ENCODE results near the gene TSC2.
"Not testable (repeated sequence)": the region's sequence is repeated elsewhere in the genome, so short reads cannot be mapped to it uniquely, and the experiment has no call there.

Gene TSC2

GRCh38 chr16:2117960-2118722 is 70.4 kb downstream of the TSC2 start:
- H3K9me3 ChIP-seq (replicated peaks in 1 of 2; ENCODE audit: control insufficient read depth in 2 of 2, insufficient read depth in 1 of 2, low read depth in 1 of 2, low read length in 2 of 2); H2BK15ac ChIP-seq (ENCODE audit: low read length); H3K79me1 ChIP-seq (ENCODE audit: low read depth, low read length); DNase-seq (ENCODE audit: low spot score); H2AFZ ChIP-seq (ENCODE audit: low read length); H3K9ac ChIP-seq (ENCODE audit: low read depth, low read length, poor library complexity); H3K4me1 ChIP-seq (ENCODE audit: control insufficient read depth in 2 of 2, insufficient read depth in 1 of 2, low read depth in 1 of 2, low read length in 2 of 2); H3K18ac ChIP-seq (ENCODE audit: low read length); H2BK5ac ChIP-seq (ENCODE audit: low read length); H2BK120ac ChIP-seq (ENCODE audit: low read depth, low read length); H3K36me3 ChIP-seq (replicated peaks in 1 of 2; ENCODE audit: control insufficient read depth in 2 of 2, insufficient read depth in 2 of 2, low read length in 2 of 2); H3K27me3 ChIP-seq (ENCODE audit: control insufficient read depth in 3 of 3, insufficient read depth in 3 of 3, low read depth in 1 of 3, low read length in 3 of 3); H3K4ac ChIP-seq (ENCODE audit: low read length); H2AK5ac ChIP-seq (ENCODE audit: low read depth, low read length); H3K14ac ChIP-seq (ENCODE audit: low read length); H3K4me2 ChIP-seq (ENCODE audit: insufficient read depth, low read length, poor library complexity, severe bottlenecking); H3K4me3 ChIP-seq (ENCODE audit: low read length in 2 of 2); H3K27ac ChIP-seq (replicated peaks; ENCODE audit: low read length); H3K23ac ChIP-seq (ENCODE audit: low read depth, low read length, poor library complexity); H2BK12ac ChIP-seq (ENCODE audit: low read length); H4K8ac ChIP-seq (ENCODE audit: low read depth, low read length); H4K91ac ChIP-seq (ENCODE audit: low read depth, low read length, poor library complexity): not testable (repeated sequence)
- no CpG with 5 or more reads among the region's 35 CpGs for WGBS, 2 donors (ENCODE audit: extremely low coverage in 2 of 2, insufficient read length in 2 of 2, insufficient replicate concordance in 1 of 2)

DNA sequence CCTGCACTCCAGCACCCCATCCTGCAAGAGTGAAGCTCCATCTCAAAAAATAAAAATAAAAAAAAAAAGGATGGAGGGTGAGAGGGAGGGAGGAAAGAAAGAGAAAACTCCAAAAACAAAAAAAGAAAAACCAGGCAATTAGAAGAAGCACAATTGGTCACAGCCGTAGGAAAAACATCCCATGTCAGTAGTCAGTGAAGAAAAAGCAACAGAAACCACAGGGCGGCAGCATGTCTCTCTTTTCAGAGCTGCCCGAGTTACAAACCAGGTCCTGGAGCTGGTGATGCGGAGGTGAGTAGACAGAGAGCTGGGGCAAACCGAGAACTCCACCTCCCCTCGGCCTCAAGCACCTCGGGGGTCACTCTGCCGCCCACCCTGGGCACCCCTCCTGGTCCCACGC is 73.5 kb downstream of the TSC2 start:
- not testable (repeated sequence) for H3K14ac ChIP-seq (ENCODE audit: low read length); H4K8ac ChIP-seq (ENCODE audit: low read depth, low read length); H2BK12ac ChIP-seq (ENCODE audit: low read length); H2AFZ ChIP-seq (ENCODE audit: low read length); H3K9me3 ChIP-seq (replicated peaks in 1 of 2; ENCODE audit: control insufficient read depth in 2 of 2, insufficient read depth in 1 of 2, low read depth in 1 of 2, low read length in 2 of 2); H2AK5ac ChIP-seq (ENCODE audit: low read depth, low read length); H3K18ac ChIP-seq (ENCODE audit: low read length); H3K4ac ChIP-seq (ENCODE audit: low read length); H2BK120ac ChIP-seq (ENCODE audit: low read depth, low read length); H3K79me1 ChIP-seq (ENCODE audit: low read depth, low read length); H3K4me2 ChIP-seq (ENCODE audit: insufficient read depth, low read length, poor library complexity, severe bottlenecking); H3K4me3 ChIP-seq (ENCODE audit: low read length in 2 of 2); H3K27me3 ChIP-seq (ENCODE audit: control insufficient read depth in 3 of 3, insufficient read depth in 3 of 3, low read depth in 1 of 3, low read length in 3 of 3); H2BK15ac ChIP-seq (ENCODE audit: low read length); DNase-seq (ENCODE audit: low spot score); H2BK5ac ChIP-seq (ENCODE audit: low read length); H3K9ac ChIP-seq (ENCODE audit: low read depth, low read length, poor library complexity); H3K36me3 ChIP-seq (replicated peaks in 1 of 2; ENCODE audit: control insufficient read depth in 2 of 2, insufficient read depth in 2 of 2, low read length in 2 of 2); H3K23ac ChIP-seq (ENCODE audit: low read depth, low read length, poor library complexity); H4K91ac ChIP-seq (ENCODE audit: low read depth, low read length, poor library complexity); H3K27ac ChIP-seq (replicated peaks; ENCODE audit: low read length)
- WGBS, 2 donors (ENCODE audit: extremely low coverage in 2 of 2, insufficient read length in 2 of 2, insufficient replicate concordance in 1 of 2), result no CpG with 5 or more reads among the region's 9 CpGs
- H3K4me1 ChIP-seq (ENCODE audit: control insufficient read depth in 2 of 2, insufficient read depth in 1 of 2, low read depth in 1 of 2, low read length in 2 of 2), result peaks cover 7 to 11% of the 10 kb centered on the region in 2 donors

DNA sequence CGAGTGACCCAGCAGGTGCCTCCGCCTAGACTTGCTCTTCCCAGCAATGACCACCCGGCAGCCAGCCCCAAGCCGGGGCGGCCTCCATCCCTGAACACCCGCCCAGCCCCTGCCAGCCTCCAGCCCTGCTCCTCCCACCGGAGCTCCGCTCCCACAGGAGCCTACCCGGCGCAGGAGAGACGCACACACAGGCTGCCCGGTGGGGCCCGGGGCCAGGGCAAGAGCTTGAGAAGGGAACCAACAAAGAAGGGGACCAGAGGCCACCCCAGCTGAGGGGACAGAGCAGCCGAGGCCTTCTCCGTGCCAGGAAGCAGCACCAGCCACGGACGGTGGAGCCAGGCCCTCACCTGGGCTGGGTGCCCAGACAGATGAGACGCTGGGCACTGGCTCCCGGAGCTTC is 74.1 kb downstream of the TSC2 start:
- H3K9ac ChIP-seq (ENCODE audit: low read depth, low read length, poor library complexity), result no peak overlapping the region
- H3K4me2 ChIP-seq (ENCODE audit: insufficient read depth, low read length, poor library complexity, severe bottlenecking), result no peak overlapping the region
- H3K36me3 ChIP-seq (replicated peaks in 1 of 2; ENCODE audit: control insufficient read depth in 2 of 2, insufficient read depth in 2 of 2, low read length in 2 of 2), result no peaks in the 10 kb centered on the region
- H3K27me3 ChIP-seq (ENCODE audit: control insufficient read depth in 3 of 3, insufficient read depth in 3 of 3, low read depth in 1 of 3, low read length in 3 of 3), result no peaks in the 10 kb centered on the region
- no peak overlapping the region for H4K8ac ChIP-seq (ENCODE audit: low read depth, low read length)
- H3K14ac ChIP-seq (ENCODE audit: low read length), result peak overlapping the region; percentile 21
- H3K4ac ChIP-seq (ENCODE audit: low read length), result no peak overlapping the region
- no peak overlapping the region for H2AFZ ChIP-seq (ENCODE audit: low read length)
- H4K91ac ChIP-seq (ENCODE audit: low read depth, low read length, poor library complexity), result no peak overlapping the region
- H2BK5ac ChIP-seq (ENCODE audit: low read length), result no peak overlapping the region
- no peak overlapping the region for H2BK120ac ChIP-seq (ENCODE audit: low read depth, low read length)
- no peak for DNase-seq (ENCODE audit: low spot score)
- no peaks in the 10 kb centered on the region for H3K9me3 ChIP-seq (replicated peaks in 1 of 2; ENCODE audit: control insufficient read depth in 2 of 2, insufficient read depth in 1 of 2, low read depth in 1 of 2, low read length in 2 of 2)
- peaks cover 6% of the 10 kb centered on the region for H3K79me1 ChIP-seq (ENCODE audit: low read depth, low read length)
- peaks cover 7 to 11% of the 10 kb centered on the region in 2 donors for H3K4me1 ChIP-seq (ENCODE audit: control insufficient read depth in 2 of 2, insufficient read depth in 1 of 2, low read depth in 1 of 2, low read length in 2 of 2)
- H3K18ac ChIP-seq (ENCODE audit: low read length), result no peak overlapping the region
- H2AK5ac ChIP-seq (ENCODE audit: low read depth, low read length), result no peak overlapping the region
- H3K27ac ChIP-seq (replicated peaks; ENCODE audit: low read length), result no peak overlapping the region
- no CpG with 5 or more reads among the region's 19 CpGs for WGBS, 2 donors (ENCODE audit: extremely low coverage in 2 of 2, insufficient read length in 2 of 2, insufficient replicate concordance in 1 of 2)
- no peak overlapping the region for H2BK15ac ChIP-seq (ENCODE audit: low read length)
- no peak overlapping the region for H3K4me3 ChIP-seq (ENCODE audit: low read length in 2 of 2)
- H2BK12ac ChIP-seq (ENCODE audit: low read length), result no peak overlapping the region
- no peak overlapping the region for H3K23ac ChIP-seq (ENCODE audit: low read depth, low read length, poor library complexity)

- no peaks in the 10 kb centered on the region for H3K9me3 ChIP-seq (replicated peaks in 1 of 2; ENCODE audit: control insufficient read depth in 2 of 2, insufficient read depth in 1 of 2, low read depth in 1 of 2, low read length in 2 of 2)
- peak overlapping the region; percentile 64 for H4K91ac ChIP-seq (ENCODE audit: low read depth, low read length, poor library complexity)
- H3K4ac ChIP-seq (ENCODE audit: low read length), result no peak overlapping the region
- no peak overlapping the region for H4K8ac ChIP-seq (ENCODE audit: low read depth, low read length)
- peak overlapping the region; percentile 79 for H2AK5ac ChIP-seq (ENCODE audit: low read depth, low read length)
- no peak overlapping the region for H3K18ac ChIP-seq (ENCODE audit: low read length)
- H3K4me1 ChIP-seq (ENCODE audit: control insufficient read depth in 2 of 2, insufficient read depth in 1 of 2, low read depth in 1 of 2, low read length in 2 of 2), result peaks cover 7 to 15% of the 10 kb centered on the region in 2 donors
- no peak overlapping the region for H3K23ac ChIP-seq (ENCODE audit: low read depth, low read length, poor library complexity)
- H3K4me3 ChIP-seq (ENCODE audit: low read length in 2 of 2), result no peak overlapping the region
- no peaks in the 10 kb centered on the region for H3K36me3 ChIP-seq (replicated peaks in 1 of 2; ENCODE audit: control insufficient read depth in 2 of 2, insufficient read depth in 2 of 2, low read length in 2 of 2)
- no peak overlapping the region for H2BK12ac ChIP-seq (ENCODE audit: low read length)
- DNase-seq (ENCODE audit: low spot score), result no peak
- H3K27ac ChIP-seq (replicated peaks; ENCODE audit: low read length), result no peak overlapping the region
- no peak overlapping the region for H3K4me2 ChIP-seq (ENCODE audit: insufficient read depth, low read length, poor library complexity, severe bottlenecking)
- H3K14ac ChIP-seq (ENCODE audit: low read length), result no peak overlapping the region
- H2BK120ac ChIP-seq (ENCODE audit: low read depth, low read length), result no peak overlapping the region
- H2BK5ac ChIP-seq (ENCODE audit: low read length), result no peak overlapping the region
- no CpG with 5 or more reads among the region's 17 CpGs for WGBS, 2 donors (ENCODE audit: extremely low coverage in 2 of 2, insufficient read length in 2 of 2, insufficient replicate concordance in 1 of 2)
- no peak overlapping the region for H2AFZ ChIP-seq (ENCODE audit: low read length)
- no peak overlapping the region for H2BK15ac ChIP-seq (ENCODE audit: low read length)
- peaks cover 11% of the 10 kb centered on the region for H3K79me1 ChIP-seq (ENCODE audit: low read depth, low read length)
- H3K9ac ChIP-seq (ENCODE audit: low read depth, low read length, poor library complexity), result no peak overlapping the region
- H3K27me3 ChIP-seq (ENCODE audit: control insufficient read depth in 3 of 3, insufficient read depth in 3 of 3, low read depth in 1 of 3, low read length in 3 of 3), result no peaks in the 10 kb centered on the region
These were observed 74.6 kb downstream of the TSC2 start for GRCh38 chr16:2122429-2122828.
